T1000 (cell line): ENCODE measurements around the gene TVP23C.
"Not testable (repeated sequence)": the region's sequence is repeated elsewhere in the genome, so short reads cannot be mapped to it uniquely, and the experiment has no call there.

Experiments used
- DNase-seq: peaks from one replicate; lab custom pipeline; 2025; ENCODE audit warnings: mixed read lengths; lab: John Stamatoyannopoulos, UW

The TVP23C gene

DNA sequence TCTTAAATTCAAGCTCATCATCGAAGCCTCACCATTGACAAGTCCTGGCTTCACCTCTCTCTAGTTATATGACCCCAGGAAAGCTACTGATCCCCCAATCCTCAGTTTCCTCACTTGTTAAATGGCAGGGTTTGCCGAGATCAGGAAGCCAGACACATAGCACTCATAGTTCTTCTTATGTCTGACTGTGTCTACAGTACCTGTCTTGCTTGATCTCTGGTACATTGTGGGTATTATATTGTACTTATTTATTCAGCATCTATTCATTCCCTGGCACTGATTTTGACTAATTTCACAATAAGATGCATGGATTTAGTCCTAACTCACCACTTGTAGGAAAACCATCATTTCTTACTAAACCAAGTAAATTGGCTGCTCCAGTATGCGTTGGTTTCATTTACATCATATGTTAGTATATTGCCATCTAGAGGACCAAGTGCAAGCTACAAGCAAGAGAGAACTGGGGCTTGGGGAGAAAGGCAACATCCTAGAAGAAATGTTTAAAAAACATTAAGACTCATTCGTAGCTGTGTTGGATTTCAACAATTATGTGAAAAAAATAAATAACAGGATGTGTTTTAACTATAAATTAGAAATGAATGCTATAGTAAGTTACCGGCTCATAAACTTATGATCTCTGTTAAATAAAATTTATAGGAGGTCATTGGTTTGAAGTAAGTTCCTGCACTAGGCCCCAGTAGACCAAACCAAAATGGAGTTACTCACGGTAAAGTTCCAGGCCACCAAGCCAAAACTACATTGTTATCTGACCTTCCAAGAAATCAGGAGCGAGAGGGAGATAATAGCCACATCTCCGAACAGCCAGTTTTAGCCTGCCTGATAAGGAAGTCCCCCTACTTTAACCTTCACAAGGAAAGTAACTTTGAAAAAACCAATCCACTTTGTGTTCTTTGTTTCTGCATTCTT is 36.7 kb downstream of the TVP23C start:
- not testable (repeated sequence) for DNase-seq

DNA sequence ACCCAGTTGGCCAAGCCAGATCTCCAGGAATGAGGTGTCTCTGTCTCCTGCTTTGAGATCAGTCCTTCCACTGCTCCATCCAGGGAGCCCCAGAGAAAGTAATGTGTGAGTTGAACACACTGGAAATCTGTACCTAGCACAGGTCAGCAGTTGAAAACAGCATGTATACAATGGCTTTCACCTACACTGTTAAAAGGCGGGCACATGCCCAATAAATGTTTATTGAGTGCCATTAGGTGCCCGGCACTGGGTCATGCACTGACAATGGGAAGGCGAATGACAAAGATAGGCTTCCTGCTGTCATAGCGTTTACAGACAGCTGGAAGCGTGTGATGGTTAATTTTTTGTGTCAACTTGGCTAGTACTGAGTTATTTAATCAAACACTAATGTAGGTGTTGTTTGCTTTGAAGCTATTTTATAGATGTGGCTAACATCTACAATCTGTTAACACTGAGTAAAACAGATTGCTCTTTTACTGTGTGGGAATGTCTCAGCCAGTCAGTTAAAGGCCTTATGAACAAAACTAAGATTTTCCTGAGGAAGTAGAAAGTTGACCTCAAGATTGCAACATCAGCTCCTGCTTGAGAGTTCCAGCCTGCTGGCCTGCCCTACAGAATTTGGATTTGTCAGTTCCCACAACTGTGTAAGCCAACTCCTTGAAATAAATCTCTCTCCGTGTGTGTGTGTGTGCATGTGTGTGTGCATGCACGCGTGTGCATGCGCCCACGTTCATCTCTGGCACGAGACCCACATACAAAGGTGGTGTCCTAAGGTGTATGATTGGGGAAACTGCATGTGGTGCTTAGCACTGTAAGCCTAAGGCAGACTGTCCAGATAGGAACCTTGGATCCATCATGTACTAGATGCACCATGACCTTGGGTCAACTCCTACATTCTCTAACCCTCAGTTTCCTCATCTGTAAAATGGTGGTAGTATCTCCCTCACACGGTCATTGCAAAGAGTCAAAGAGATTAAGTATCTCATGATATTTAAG is 38.0 kb downstream of the TVP23C start:
- not testable (repeated sequence) for DNase-seq

DNA sequence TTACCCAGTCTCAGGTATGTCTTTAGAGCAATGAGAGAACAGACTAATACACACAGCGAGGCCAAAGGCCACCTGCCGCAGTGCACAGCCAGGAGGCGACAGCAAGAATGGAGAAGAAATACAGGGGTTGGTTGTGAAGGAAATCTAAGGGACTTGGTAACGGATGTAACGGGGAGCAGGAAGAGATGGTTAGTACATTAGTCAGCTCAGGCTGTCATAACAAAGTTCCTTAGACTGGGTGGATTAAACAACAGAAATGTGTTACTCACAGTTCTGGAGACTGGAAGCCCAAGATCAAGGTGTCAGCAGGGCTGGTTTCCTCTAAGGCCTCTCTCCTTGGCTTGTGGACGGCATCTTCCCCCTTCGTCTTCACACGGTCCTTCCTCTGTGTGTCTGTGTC is 47.1 kb downstream of the TVP23C start:
- DNase-seq: no peak

DNA sequence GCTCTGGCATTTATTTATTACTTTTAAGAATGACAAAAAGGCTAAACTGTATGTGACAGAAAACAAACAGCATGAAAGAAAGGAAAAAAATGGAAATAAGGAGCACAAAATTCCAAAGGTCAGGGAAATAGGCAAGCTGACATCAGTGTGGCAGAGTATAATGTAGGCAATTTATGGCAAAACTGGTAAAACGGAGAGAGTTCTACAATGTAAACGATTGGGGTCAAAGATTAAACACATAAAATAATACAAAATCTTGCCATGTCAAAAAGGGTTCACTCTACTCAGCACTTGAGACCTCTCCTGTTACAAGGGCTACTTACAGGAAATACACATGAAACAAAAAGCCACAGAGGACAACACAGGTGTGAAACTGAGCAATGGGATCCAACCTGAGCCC is 48.8 kb downstream of the TVP23C start:
- DNase-seq: no peak

DNA sequence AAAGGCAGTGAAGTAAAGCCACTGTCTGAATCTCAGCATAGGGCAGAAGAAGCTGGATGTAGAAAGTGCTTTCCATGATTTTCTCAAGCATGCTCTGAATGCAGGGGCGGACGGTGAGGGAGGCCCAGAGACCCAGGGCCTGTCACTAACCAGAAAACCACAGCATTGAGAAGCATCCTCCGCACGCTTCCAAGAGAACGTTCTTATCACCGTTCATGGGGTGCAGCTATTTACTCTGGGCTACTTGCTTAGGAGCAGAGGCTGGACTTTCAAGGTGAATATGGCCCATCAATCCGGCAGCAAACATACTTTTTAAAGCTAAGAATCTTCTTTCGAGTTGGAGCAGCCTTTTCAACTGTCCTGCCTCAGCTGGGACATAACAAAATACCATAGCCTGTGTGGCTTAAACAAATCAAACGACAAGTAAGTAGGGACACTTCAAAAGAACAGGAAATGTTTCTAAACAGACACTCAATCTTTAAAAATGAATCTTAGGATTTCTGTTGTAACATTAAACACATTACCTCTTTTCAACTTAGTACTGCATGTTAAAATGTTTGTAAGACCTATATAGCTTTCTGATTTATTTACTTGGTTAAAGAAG is 49.3 kb downstream of the TVP23C start:
- no peak for DNase-seq

DNA sequence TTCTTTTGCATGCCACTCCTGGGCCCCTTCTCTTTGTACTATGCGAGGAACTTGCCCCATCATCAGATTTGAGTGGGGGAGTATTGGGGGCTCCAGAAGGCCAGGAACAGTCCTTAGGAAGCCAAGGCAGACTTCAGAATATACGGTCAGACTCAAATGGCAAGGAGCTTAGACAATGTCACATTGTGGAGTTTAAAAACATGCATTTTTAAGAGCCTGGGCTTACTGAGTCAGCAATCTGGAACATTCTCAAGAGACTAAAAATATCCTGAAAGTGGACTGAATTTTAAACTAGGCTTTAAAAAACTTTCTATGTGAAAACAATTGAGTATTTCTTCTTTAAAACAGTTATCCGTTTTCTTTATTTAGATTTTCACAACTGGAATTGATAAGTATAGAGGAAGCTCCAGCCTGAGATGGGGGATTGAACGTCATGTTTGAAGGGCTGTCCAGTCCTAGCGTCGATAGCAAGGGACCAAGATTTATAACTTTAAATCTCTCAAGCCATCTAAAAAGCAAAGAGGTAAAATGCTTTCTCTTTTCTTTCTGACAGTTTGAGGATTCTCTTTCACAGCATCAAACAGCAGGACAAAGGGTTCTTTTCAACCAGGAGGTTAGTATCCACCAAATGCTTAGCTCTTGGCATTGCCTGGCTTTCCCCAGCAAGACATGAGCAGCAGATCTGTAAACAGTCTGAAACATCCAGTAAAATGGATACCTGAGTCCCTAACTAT is 50.1 kb downstream of the TVP23C start:
- DNase-seq: no peak

DNA sequence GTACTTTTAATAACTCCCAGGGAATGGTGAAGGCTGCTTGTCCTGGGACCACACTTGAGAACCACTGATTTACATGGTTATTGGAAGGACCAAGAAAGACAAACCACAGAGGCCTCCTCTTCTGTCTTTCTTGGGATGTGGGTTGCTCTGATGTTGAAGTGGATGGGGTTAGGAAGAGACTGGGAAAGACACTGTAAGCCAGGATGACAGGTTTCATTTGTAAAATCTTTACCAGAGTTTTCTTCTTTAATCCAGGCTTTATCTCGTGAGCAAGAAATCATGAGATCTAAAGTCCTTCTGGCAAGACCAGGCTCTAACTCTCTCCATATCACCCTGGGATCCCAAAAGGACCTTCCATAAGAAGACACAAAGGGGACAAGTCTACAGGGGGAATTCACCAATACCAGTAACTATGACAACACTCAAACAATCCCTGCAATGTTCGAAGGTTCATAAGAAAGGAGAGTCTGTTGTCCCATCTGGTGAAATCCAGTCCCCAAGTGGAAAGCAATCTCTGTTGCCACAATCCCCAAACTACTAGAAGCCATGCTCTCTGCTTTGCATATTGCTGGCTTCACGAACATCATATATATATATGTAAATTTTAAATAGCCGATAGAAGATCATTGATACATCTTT is 51.1 kb downstream of the TVP23C start:
- no peak for DNase-seq

DNA sequence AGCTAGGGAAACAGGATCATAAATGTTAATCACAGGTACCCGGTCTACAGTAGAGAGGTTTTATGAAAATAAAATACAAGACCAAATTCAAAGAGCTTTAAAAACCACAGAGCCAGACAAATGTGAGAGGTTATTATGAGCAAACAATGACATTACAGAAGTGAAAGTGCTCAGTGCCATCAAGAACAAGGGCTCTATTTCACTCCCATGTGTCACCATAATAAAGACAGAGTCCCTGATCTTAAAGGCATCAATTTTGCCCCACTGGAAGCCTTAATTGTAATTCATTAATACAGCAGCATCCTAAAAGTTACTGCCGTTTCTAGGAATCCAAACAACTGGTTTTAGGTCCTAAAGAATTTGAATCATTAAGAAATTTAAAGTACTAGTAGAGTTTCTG is 52.1 kb downstream of the TVP23C start:
- DNase-seq: no peak

DNA sequence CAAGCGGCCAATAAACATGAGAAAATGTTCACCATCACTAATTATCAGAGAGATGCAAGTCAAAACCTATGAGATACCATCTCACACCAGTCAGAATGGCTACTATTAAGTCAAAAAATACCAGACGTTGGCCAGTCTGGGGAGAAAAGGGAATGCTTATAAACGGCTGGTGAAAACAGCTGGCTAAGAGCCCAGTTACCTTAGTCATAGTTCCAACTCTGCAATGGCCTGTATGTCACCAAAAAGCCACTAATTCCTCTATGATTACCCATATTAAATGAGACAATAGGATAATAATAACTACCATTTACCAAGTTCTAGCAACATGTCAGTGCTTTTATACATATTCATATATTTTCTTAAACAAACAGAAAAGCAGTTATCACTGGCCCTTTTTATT is 52.9 kb downstream of the TVP23C start:
- peak; percentile 37 for DNase-seq

DNA sequence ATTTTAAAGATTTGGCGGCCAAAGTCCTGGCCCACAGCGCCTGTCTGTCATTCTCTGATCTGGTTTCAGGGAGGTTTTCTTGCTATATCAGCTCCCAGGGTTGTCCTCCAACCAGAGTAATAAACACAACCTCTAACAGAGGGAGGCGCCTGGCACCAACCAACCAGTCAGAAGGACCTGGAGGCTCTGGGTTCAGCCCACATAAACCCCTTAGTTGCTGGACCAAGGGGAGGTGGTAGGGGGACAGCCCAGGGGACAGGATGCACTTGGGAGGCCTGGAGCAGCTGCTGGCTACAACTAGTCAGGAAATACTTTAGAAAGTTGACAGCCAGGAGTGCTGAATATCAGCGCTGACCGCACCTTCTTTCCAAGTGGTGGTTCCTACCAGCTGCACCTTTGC is 54.2 kb downstream of the TVP23C start:
- no peak for DNase-seq

DNA sequence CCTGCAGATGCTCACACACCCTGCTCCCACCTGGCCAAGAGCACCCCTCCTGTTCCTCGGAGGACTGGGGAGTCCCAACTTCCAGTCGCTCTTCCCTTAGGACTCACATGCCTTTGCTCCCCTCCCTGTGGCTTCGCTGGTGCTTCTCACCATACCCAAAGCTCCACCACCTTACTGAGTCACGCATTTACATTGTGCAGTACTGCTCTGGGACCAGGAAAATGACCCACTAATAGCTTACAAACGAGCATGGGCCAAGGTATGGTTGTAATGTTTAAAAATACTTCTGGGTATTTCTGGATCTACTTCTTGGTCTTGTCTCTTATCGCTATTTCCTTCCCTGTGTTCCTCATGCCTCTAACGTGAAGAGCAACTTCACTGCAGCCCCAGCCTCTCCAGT is 54.8 kb downstream of the TVP23C start:
- no peak for DNase-seq

DNA sequence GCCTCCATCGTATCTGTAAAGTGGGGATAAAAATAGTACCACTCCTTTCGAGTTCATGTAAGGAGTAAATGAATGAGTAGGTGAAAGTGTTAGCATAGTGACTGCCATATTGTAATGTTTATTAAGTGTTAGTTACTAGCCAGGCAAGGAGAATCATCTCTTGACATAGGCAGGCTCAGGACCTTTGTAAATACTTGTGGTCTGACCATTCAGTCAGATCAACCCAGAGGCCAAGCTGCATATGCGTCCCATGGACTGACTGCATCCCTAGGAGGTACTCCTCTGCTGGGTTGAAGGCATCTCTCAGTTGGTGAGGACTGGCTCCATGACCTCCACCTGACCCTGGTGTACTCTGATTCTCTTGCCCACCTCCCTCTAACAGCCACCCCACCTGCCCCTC is 55.4 kb downstream of the TVP23C start:
- DNase-seq: no peak

DNA sequence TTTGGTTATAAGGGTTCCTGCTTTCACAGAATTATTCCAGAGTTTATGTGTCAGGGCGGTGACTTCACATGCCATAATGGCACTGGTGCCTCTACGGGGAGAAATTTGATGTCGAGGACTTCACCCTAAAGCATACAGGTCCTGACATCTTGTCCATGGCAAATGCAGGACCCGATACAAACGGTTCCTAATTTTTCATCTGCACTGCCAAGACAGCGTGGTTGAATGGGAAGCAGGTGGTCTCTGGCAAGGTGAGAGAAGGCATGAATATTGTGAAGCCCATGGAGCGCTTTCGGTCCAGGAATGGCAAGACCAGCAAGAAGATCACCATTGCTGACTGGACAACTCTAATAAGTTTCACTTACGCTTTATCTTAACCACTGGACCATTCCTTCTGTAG is 56.3 kb downstream of the TVP23C start:
- no peak for DNase-seq

DNA sequence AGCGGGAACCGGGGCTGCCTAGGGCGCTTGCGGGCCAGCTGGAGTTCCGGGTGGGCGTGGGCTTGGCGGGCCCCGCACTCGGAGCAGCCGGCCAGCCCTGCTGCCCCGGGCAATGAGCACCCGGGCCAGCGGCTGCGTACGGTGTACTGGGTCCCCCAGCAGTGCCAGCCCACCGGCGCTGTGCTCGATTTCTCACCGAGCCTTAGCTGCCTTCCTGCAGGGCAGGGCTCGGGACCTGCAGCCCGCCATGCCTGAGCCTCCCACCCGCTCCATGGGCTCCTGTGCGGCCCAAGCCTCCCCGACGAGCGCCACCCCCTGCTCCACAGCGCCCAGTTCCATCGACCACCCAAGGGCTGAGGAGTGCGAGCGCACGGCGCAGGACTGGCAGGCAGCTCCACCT is 57.6 kb downstream of the TVP23C start:
- DNase-seq: not testable (repeated sequence)

DNA sequence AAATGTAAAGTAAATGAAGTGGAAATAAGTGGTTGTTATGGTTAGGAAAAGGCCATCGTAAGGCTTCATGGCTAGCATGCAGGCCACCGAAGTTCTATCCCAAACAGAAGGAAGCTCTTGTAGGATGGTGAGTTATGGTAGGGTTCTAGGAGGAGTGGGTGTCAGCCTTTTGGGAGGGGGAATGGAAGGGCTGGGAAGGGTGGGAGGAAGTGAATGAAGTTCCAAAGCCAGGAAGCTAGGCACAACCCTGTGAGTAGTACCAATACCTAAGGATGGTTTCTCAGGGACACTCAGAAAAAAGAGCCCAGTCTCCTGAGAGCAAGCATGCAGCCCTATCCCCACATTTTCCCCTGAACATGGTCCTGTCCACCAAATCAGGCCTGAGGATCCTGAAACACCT is 59.6 kb downstream of the TVP23C start:
- DNase-seq: no peak

DNA sequence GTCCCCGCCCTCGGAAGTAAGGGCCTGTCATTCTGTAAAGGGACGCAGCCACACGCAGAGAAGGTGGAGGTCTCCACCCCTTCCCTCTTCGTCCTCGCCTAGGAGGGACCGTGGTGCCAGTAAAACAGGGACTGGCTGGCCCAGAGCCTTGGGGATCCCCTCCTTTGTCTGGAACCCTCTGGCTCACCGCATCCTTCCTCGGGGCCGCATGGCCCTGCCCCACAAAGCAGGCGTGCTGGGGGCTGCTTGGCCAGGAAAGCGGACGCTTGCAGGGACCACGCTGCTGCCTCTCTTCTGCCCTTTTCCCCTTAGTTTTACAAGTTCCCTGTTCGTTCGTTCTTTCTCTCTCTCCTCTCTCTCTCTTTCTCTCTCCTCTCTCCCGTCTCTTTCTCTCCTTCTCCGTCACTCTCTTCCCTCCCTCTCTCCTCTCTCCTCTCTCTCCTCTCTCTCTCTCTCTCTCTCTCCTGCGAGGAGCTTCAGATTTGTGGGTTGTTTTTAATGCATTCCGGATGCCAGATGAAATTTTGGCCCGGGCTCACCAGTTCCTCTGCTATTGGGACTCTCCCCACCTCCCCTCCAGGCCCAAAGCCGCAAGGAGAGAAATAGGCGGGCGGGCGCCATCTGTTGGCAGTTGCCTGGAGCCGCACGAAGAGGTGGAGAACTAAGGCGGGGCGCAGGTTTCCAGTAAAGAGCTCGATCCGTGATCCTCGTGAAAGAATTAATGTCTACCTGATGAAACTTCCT is 60.7 kb downstream of the TVP23C start:
- DNase-seq: peak; percentile 78

DNA sequence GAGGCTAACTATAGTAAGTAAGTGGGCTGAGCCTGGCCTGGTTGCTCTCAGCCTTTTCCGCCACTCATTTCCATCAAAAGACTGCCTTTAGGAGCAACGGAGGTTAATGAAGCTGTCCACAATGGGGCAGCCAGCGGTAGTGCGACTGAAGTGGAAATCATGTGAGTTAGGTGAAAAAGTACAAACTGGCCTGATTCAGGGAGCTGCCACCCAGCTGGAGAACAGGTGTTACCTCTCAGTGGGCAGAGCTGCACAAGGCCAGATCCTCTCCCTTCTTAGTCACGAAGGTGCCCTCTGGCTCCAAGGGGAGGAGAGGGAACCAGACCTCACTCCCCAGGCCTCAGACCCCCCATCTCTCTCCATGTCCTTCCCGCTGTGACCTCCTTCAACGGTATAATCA is 61.5 kb downstream of the TVP23C start:
- no peak for DNase-seq

DNA sequence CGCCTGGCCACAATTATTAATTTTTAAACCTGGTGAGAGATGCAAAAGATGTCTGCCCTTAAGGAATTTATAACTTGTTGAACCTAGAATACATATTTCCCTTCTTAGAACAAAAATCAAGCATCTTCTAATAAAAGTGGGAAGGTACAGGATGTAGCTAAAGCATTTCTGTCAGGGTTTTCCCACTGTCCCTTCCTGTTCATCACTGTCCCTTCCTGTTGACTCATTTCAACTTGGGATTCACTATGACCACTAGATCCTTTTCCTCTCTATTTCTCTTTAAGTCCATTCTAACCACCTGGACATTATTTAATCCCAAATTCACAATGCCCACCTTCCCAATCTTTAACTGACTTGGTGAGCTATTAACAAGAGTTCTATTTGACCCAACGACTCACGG is 62.0 kb downstream of the TVP23C start:
- no peak for DNase-seq

DNA sequence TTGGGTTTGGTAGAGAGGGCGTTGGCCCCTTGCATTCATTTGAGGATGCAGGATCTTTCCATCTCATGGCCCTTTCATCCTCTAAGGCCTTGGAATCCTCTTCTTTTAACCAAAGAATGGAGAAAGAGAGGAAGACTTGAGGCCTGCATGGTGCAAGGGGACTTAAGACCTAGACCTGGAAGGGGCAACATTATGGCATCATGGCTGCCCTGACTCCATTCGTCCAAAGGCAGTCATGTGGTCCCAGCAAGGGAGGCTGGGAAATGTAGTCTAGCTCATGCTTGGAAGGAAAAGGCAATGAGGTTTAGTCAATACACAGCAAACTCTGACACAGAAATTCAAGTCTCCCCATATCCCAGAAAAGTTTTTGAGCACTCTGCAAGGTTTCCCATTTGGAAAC is 65.2 kb downstream of the TVP23C start:
- DNase-seq: no peak
